ENCODE results near the gene CLCNKA. TPM values are rescaled to one million over a fixed set of nuclear protein-coding genes. Genes with fewer than 3 reads are reported as not detected.
"Not testable (repeated sequence)": the region's sequence is repeated elsewhere in the genome, so short reads cannot be mapped to it uniquely, and the experiment has no call there.

Gene CLCNKA
- total and polyA plus RNA-seq, 4 donors: not detected

DNA sequence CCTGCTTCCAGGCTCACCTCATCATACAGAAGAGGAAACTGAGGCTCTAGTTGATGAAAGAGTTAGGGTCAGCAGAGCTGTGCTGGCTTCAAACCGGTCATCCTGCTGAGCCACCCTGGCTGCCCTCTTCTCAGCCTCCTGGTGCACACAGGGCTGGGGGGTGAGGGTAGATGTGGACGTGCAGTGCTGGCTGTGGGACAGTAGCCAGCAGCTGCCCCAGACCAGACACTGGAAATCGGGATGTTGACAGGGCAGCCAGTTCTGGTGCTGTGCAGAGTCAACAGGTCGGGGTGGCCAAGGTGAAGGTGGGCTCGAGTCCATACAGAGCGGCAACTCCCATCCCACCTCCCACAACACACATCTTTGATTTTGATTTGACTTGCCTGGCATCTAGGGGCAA, 1.5 kb upstream of the CLCNKA start:
- no peak for DNase-seq (ENCODE audit: low spot score)
- no peak overlapping the region for H3K4me3 ChIP-seq (ENCODE audit: low read depth in 1 of 3, low read length in 3 of 3)
- no peak overlapping the region for H3K9ac ChIP-seq (ENCODE audit: low read depth in 1 of 2, low read length in 2 of 2)
- H3K36me3 ChIP-seq (ENCODE audit: control insufficient read depth in 4 of 4, insufficient read depth in 3 of 4, low read depth in 1 of 4, low read length in 3 of 4): no peaks in the 10 kb centered on the region
- peaks cover 3 to 25% (median 22%) of the 10 kb centered on the region in 4 donors for H3K4me1 ChIP-seq (ENCODE audit: control insufficient read depth in 4 of 4, insufficient read depth in 4 of 4, low read length in 3 of 4)
- TF ChIP-seq, protein P1, sequence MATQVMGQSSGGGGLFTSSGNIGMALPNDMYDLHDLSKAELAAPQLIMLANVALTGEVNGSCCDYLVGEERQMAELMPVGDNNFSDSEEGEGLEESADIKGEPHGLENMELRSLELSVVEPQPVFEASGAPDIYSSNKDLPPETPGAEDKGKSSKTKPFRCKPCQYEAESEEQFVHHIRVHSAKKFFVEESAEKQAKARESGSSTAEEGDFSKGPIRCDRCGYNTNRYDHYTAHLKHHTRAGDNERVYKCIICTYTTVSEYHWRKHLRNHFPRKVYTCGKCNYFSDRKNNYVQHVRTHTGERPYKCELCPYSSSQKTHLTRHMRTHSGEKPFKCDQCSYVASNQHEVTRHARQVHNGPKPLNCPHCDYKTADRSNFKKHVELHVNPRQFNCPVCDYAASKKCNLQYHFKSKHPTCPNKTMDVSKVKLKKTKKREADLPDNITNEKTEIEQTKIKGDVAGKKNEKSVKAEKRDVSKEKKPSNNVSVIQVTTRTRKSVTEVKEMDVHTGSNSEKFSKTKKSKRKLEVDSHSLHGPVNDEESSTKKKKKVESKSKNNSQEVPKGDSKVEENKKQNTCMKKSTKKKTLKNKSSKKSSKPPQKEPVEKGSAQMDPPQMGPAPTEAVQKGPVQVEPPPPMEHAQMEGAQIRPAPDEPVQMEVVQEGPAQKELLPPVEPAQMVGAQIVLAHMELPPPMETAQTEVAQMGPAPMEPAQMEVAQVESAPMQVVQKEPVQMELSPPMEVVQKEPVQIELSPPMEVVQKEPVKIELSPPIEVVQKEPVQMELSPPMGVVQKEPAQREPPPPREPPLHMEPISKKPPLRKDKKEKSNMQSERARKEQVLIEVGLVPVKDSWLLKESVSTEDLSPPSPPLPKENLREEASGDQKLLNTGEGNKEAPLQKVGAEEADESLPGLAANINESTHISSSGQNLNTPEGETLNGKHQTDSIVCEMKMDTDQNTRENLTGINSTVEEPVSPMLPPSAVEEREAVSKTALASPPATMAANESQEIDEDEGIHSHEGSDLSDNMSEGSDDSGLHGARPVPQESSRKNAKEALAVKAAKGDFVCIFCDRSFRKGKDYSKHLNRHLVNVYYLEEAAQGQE (IDR thresholded peaks at IDR 0.05): no peak
- no peak for TF ChIP-seq GABPA (IDR thresholded peaks at IDR 0.05 in 1 of 2, conservative IDR thresholded peaks at IDR 0.05 in 1 of 2)
- no peak for TF ChIP-seq MAX (IDR thresholded peaks at IDR 0.05)
- no peak for TF ChIP-seq CTCF (IDR thresholded peaks at IDR 0.05; ENCODE audit: low read depth, low read length, missing input control)
- TF ChIP-seq FOXA1 (IDR thresholded peaks at IDR 0.05): no peak
- no peaks in the 10 kb centered on the region for H3K27me3 ChIP-seq (ENCODE audit: control insufficient read depth in 4 of 4, insufficient read depth in 4 of 4, low read length in 3 of 4)
- no peaks in the 10 kb centered on the region for H3K9me3 ChIP-seq (ENCODE audit: control insufficient read depth in 4 of 4, low read length in 3 of 4)
- WGBS: 76% methylated on average over 6 of the region's 6 CpGs
- no peak overlapping the region for H3K27ac ChIP-seq (ENCODE audit: low read depth in 1 of 2, low read length in 2 of 2)

DNA sequence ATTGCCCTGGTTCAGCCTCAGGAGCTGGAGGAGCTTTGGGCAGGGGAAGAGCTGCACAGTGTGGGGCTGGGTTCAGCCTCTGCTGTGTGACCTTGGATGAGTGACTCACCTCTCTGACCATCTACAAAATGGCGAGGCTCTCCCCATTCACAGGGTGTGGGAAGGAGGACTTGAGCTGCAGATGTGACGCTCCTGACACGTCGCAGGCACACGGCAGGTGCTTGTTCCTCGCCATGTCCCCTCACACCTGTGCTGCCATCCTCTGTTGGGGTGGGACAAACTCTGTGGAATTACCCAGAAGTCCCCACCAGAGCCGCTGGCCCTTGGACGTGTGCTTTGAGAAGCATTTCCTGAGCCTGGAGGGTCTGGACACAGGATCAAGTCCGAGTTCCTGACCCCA, 958 bp upstream of the CLCNKA start:
- not testable (repeated sequence) for H3K9me3 ChIP-seq (ENCODE audit: control insufficient read depth in 4 of 4, low read length in 3 of 4); H3K27ac ChIP-seq (ENCODE audit: low read depth in 1 of 2, low read length in 2 of 2); H3K9ac ChIP-seq (ENCODE audit: low read depth in 1 of 2, low read length in 2 of 2); H3K36me3 ChIP-seq (ENCODE audit: control insufficient read depth in 4 of 4, insufficient read depth in 3 of 4, low read depth in 1 of 4, low read length in 3 of 4); H3K27me3 ChIP-seq (ENCODE audit: control insufficient read depth in 4 of 4, insufficient read depth in 4 of 4, low read length in 3 of 4); DNase-seq (ENCODE audit: low spot score); H3K4me3 ChIP-seq (ENCODE audit: low read depth in 1 of 3, low read length in 3 of 3)
- H3K4me1 ChIP-seq (ENCODE audit: control insufficient read depth in 4 of 4, insufficient read depth in 4 of 4, low read length in 3 of 4): peaks cover 3 to 25% (median 22%) of the 10 kb centered on the region in 4 donors
- WGBS: 88% methylated on average over 9 of the region's 9 CpGs

- Histone ChIP-seq H3K4me3 (ENCODE audit: low read depth in 1 of 3, low read length in 3 of 3) (no peak overlapping the region), H3K9me3 (ENCODE audit: control insufficient read depth in 4 of 4, low read length in 3 of 4) (no peaks in the 10 kb centered on the region), H3K4me1 (ENCODE audit: control insufficient read depth in 4 of 4, insufficient read depth in 4 of 4, low read length in 3 of 4) (peaks cover 3 to 25% (median 22%) of the 10 kb centered on the region in 4 donors), H3K27me3 (ENCODE audit: control insufficient read depth in 4 of 4, insufficient read depth in 4 of 4, low read length in 3 of 4) (no peaks in the 10 kb centered on the region), H3K9ac (ENCODE audit: low read depth in 1 of 2, low read length in 2 of 2) (no peak overlapping the region), H3K27ac (ENCODE audit: low read depth in 1 of 2, low read length in 2 of 2) (no peak overlapping the region), H3K36me3 (ENCODE audit: control insufficient read depth in 4 of 4, insufficient read depth in 3 of 4, low read depth in 1 of 4, low read length in 3 of 4) (no peaks in the 10 kb centered on the region)
- WGBS: 88% methylated on average over 11 of the region's 11 CpGs
- no peak for DNase-seq (ENCODE audit: low spot score)
- TF ChIP-seq HNF4A (conservative IDR thresholded peaks at IDR 0.05) (no peak), SP1 (IDR thresholded peaks at IDR 0.05) (no peak), TAF1 (conservative IDR thresholded peaks at IDR 0.05) (no peak), GABPA (IDR thresholded peaks at IDR 0.05 in 1 of 2, conservative IDR thresholded peaks at IDR 0.05 in 1 of 2) (no peak), FOXA2 (IDR thresholded peaks at IDR 0.05) (no peak), ZBTB33 (IDR thresholded peaks at IDR 0.05) (no peak), NR2F2 (IDR thresholded peaks at IDR 0.05) (no peak), JUND (IDR thresholded peaks at IDR 0.05) (no peak), HNF4G (IDR thresholded peaks at IDR 0.05) (no peak), FOXA1 (IDR thresholded peaks at IDR 0.05) (no peak)
- TF ChIP-seq, protein P2, sequence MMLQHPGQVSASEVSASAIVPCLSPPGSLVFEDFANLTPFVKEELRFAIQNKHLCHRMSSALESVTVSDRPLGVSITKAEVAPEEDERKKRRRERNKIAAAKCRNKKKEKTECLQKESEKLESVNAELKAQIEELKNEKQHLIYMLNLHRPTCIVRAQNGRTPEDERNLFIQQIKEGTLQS (IDR thresholded peaks at IDR 0.05): no peak
- TF ChIP-seq, protein P1 (IDR thresholded peaks at IDR 0.05): no peak
These were observed 557 bp downstream of the CLCNKA start for GRCh38 chr1:16022393-16022792.
